Measurements from ENCODE around the gene CAMK1G.
A peak's percentile ranks its signal among the peaks of the same experiment; 100 is the strongest.

GRCh38 chr1:209601809-209602657 lies 18.5 kb downstream of the CAMK1G start:
- peak; percentile 62 to 66 for TF ChIP-seq CTCF (IDR thresholded peaks at IDR 0.05; ENCODE audit: extremely low read depth in 1 of 2, insufficient read depth in 1 of 2, low read depth in 1 of 2, low read length in 2 of 2)
- TF ChIP-seq POLR2AphosphoS5 (IDR thresholded peaks at IDR 0.05; ENCODE audit: insufficient read depth, low read depth, low read length) = no peak
- no peak for TF ChIP-seq POLR2A (IDR thresholded peaks at IDR 0.05; ENCODE audit: low read depth, low read length)
- no peak for TF ChIP-seq EZH2 (IDR thresholded peaks at IDR 0.05; ENCODE audit: borderline replicate concordance, low read depth, low read length, severe bottlenecking)
- TF ChIP-seq MYC (IDR thresholded peaks at IDR 0.05; ENCODE audit: low read depth, low read length) = no peak
- no peak for TF ChIP-seq GATA2 (IDR thresholded peaks at IDR 0.05; ENCODE audit: insufficient read depth, insufficient read length, low read depth, low read length)

Measured in endothelial cell of umbilical vein (primary cell).